K562 (cell line): ENCODE measurements around the gene ITPR3. TPM values are rescaled to one million over a fixed set of nuclear protein-coding genes. Genes with fewer than 3 reads are reported as not detected.

Experiments
- ATAC-seq: fragments of 200-7000 bp; cut with Tn5 transposase; 3 replicates; pipeline ENCODE4 v1.9.1; 2020; ENCODE audit warnings: moderate library complexity
- BruUV-seq: library from RNA; stranded (reverse); fragments of 400-500 nt; replicated peaks from 2 replicates; lab custom pipeline; 2021; lab: Mats Ljungman, UMichigan
- CTCF ChIA-PET: fragments of 300-600 bp; formaldehyde crosslinking; extraction: SDS; loops from one replicate; lab custom pipeline; 2021; ENCODE audit warnings: low intra/inter-chr PET ratio; lab: Yijun Ruan, JAX
- POLR2A ChIA-PET: fragments of 300-600, 350-650 bp; sonication (Branson Sonifier 250); formaldehyde crosslinking; extraction: SDS; loops from one replicate; lab custom pipeline; 2021; ENCODE audit warnings: antibody characterized with exemption, inconsistent platforms; lab: Yijun Ruan, JAX
- DNase-seq, 4 experiments: peaks; one replicate each; pipeline versions ENCODE4 v3.0.0 to v3.0.0-alpha.2; 2011 to 2018; ENCODE audit warnings: low spot score in 3 of 4, mixed read lengths in 3 of 4; ENCODE audit errors: extremely low read depth in 1 of 4
- FAIRE-seq: peaks from 2 replicates; lab custom pipeline; 2011; peaks lifted over from hg19 to GRCh38; lab: Jason Lieb, UNC
- H2AFZ ChIP-seq: 2 replicates; pipeline ENCODE4 v1.6.0; 2011; ENCODE audit warnings: low read depth, low read length, control low read depth, inconsistent platforms
- H3K27ac ChIP-seq: fragments of 200-600 bp; 3 replicates; pipeline ENCODE4 v1.8.0; 2011; ENCODE audit warnings: low read depth, mild to moderate bottlenecking, control low read depth, inconsistent platforms, low read length, moderate library complexity, mixed read lengths; ENCODE audit errors: extremely low read depth
- H3K27me3 ChIP-seq, 2 experiments: fragments of 300-600 bp in 1 of 2; 2 replicates in 1 of 2; 3 replicates in 1 of 2; pipeline versions ENCODE4 v1.6.0 to v1.8.0; 2011; ENCODE audit warnings: inconsistent platforms in 2 of 2, low read length in 2 of 2, mild to moderate bottlenecking in 1 of 2, mixed read lengths in 1 of 2, moderate library complexity in 1 of 2; ENCODE audit not compliant: control insufficient read depth in 2 of 2, insufficient read depth in 2 of 2
- H3K36me3 ChIP-seq: fragments of 300-600 bp; 3 replicates; pipeline ENCODE4 v1.8.0; 2011; ENCODE audit warnings: mild to moderate bottlenecking, low read length, inconsistent platforms; ENCODE audit not compliant: control insufficient read depth, insufficient read depth
- H3K4me1 ChIP-seq, 2 experiments: fragments of 200-600 bp in 1 of 2; replicated peaks in 1 of 2; 2 replicates in 1 of 2; 3 replicates in 1 of 2; pipeline versions ENCODE4 v1.5.1 to v1.8.0; 2011; ENCODE audit warnings: inconsistent platforms in 2 of 2, low read length in 2 of 2, mild to moderate bottlenecking in 1 of 2, mixed read lengths in 1 of 2, moderate library complexity in 1 of 2; ENCODE audit not compliant: control insufficient read depth in 2 of 2, insufficient read depth in 2 of 2
- H3K4me2 ChIP-seq: 2 replicates; pipeline ENCODE4 v1.6.1; 2011; ENCODE audit warnings: low read length, control low read depth, inconsistent platforms, mixed read lengths; ENCODE audit not compliant: insufficient read depth
- H3K4me3 ChIP-seq: fragments of 200-600 bp; sonication (generic), shearing (Covaris generic); 2 replicates; pipeline ENCODE4 v1.5.1; 2016; ENCODE audit warnings: control low read depth, inconsistent platforms
- H3K79me2 ChIP-seq: fragments of 200-600 bp; 3 replicates; pipeline ENCODE4 v1.8.0; 2011; ENCODE audit warnings: low read length, inconsistent platforms; ENCODE audit not compliant: control insufficient read depth, insufficient read depth
- H3K9ac ChIP-seq, 2 experiments: 2 replicates each; pipeline versions ENCODE4 v1.6.0 to v1.6.1; 2011; ENCODE audit warnings: low read depth in 2 of 2, low read length in 2 of 2, control low read depth in 1 of 2, inconsistent platforms in 1 of 2, mild to moderate bottlenecking in 1 of 2, mixed read lengths in 1 of 2; ENCODE audit not compliant: insufficient read depth in 1 of 2
- H3K9me1 ChIP-seq: one replicate; pipeline ENCODE4 v1.6.0; 2011; ENCODE audit warnings: inconsistent platforms, mild to moderate bottlenecking, low read length, moderate library complexity; ENCODE audit not compliant: control insufficient read depth, insufficient read depth
- H3K9me3 ChIP-seq: replicated peaks from 2 replicates; pipeline ENCODE4 v1.5.1; 2011; ENCODE audit warnings: low read depth, low read length, inconsistent platforms; ENCODE audit not compliant: control insufficient read depth, insufficient read depth
- H4K20me1 ChIP-seq: replicated peaks from 2 replicates; pipeline ENCODE4 v1.6.1; 2011; ENCODE audit warnings: low read length, inconsistent platforms, mixed read lengths; ENCODE audit not compliant: control insufficient read depth, insufficient read depth
- E2F5 ChIP-seq: sonication (generic); formaldehyde crosslinking; IDR thresholded peaks from 2 replicates; pipeline ENCODE4 v1.8.0; 2022; ENCODE audit warnings: mild to moderate bottlenecking, missing genetic modification reagents
- ETV6 ChIP-seq, 3 experiments: fragments of 150-350 bp in 1 of 3; sonication (generic) in 1 of 3; formaldehyde crosslinking in 1 of 3; IDR thresholded peaks; 2 replicates each; pipeline versions ENCODE4 v1.6.1 to v1.8.0; 2014 to 2022; ENCODE audit warnings: borderline replicate concordance in 2 of 3, low read depth in 2 of 3, antibody characterized with exemption in 1 of 3, low read length in 1 of 3, mild to moderate bottlenecking in 1 of 3, missing genetic modification reagents in 1 of 3
- EZH2 ChIP-seq: IDR thresholded peaks from 2 replicates; pipeline ENCODE4 v1.6.1; 2012; ENCODE audit warnings: low read depth, mild to moderate bottlenecking, inconsistent platforms, low read length, borderline replicate concordance
- NR0B1 ChIP-seq: fragments of 450-650 bp; IDR thresholded peaks from one replicate; pipeline ENCODE4 v1.6.1; 2018; ENCODE audit warnings: mild to moderate bottlenecking, moderate library complexity; ENCODE audit not compliant: partially characterized antibody
- PTTG1 ChIP-seq: fragments of 450-650 bp; IDR thresholded peaks from 2 replicates; pipeline ENCODE4 v1.6.1; 2016; ENCODE audit warnings: low read depth, mild to moderate bottlenecking, missing genetic modification characterization, missing compliant biosample characterization
- RBM25 ChIP-seq: fragments of 200-400 bp; formaldehyde crosslinking; IDR thresholded peaks from 2 replicates; pipeline ENCODE4 v1.6.1; 2018; ENCODE audit warnings: low read length, low read depth, moderate library complexity; ENCODE audit not compliant: severe bottlenecking
- SP2 ChIP-seq: IDR thresholded peaks from 2 replicates; pipeline ENCODE4 v1.6.1; 2011; ENCODE audit warnings: mild to moderate bottlenecking, low read depth, low read length, moderate library complexity; ENCODE audit not compliant: poor library complexity, severe bottlenecking; ENCODE audit errors: extremely low read depth
- ZNF146 ChIP-seq: IDR thresholded peaks from one replicate; pipeline ENCODE4 v1.6.1; 2018; ENCODE audit warnings: missing compliant biosample characterization; ENCODE audit not compliant: unreplicated experiment
- ZZZ3 ChIP-seq: fragments of 450-650 bp; IDR thresholded peaks from 2 replicates; pipeline ENCODE4 v1.6.1; 2016; ENCODE audit warnings: antibody characterized with exemption, mild to moderate bottlenecking, moderate library complexity
- WGBS: fragments of 100-300 bp; shearing (Covaris generic); methylation state at CpG from one replicate; pipeline ENCODE4 v1.1.6; 2016; ENCODE audit warnings: low coverage, mixed read lengths; ENCODE audit not compliant: insufficient coverage; ENCODE audit errors: missing lambda C conversion rate; 5-methylcytosine and 5-hydroxymethylcytosine counted together
- in situ Hi-C: fragments of 300-500 bp; cut with MboI; formaldehyde crosslinking; loops from 4 replicates; pipeline ENCODE4 v1.15.0; 2018; ENCODE audit warnings: inconsistent platforms, mixed read lengths
- intact Hi-C: fragments of 100-400 bp; cut with micrococcal nuclease; formaldehyde crosslinking; loops from 2 replicates; pipeline ENCODE4 v1.14.2; 2022
- polyA plus RNA-seq, 8 experiments: library from polyadenylated mRNA; depleted of rRNA in 4 of 8; stranded (reverse) in 5 of 8; unstranded in 3 of 8; fragments of >200 nt; fragmentation: Nextera tagmentation in 2 of 8; fragmentation: Illumina TruSeq in 1 of 8; extraction: Ambion mirVana in 2 of 8; extraction: Trizol in 1 of 8; gene quantifications; 2 replicates each; pipeline versions ENCODE4 v1.2.1 to v1.2.3, GENCODE V29; 2011 to 2014; ENCODE audit warnings: inconsistent platforms in 1 of 8, missing spikeins in 1 of 8
- total RNA-seq, 7 experiments: library from RNA; depleted of rRNA in 6 of 7; stranded (reverse); fragments of >200 nt in 6 of 7; fragmentation: Illumina TruSeq in 2 of 7; extraction: Trizol in 2 of 7; gene quantifications; 2 replicates each; pipeline versions ENCODE4 v1.2.1 to v1.2.3, GENCODE V29; 2011 to 2021; ENCODE audit warnings: low replicate concordance in 1 of 7

Gene ITPR3
- total and polyA plus RNA-seq, 9 of the 15 experiments (the other 6 are each of a cell fraction or from before 2014, with no cell fraction given) = 0.39 to 35.7 (median 13.2) TPM

- no peaks in the 10 kb centered on the region for H3K9me1 ChIP-seq
- peaks cover 12 to 19% of the 10 kb centered on the region in 2 experiments for H3K4me1 ChIP-seq
- H3K9ac ChIP-seq = no peak overlapping the region
- DNase-seq (no peak), FAIRE-seq (no peak), ATAC-seq (no peak)
- no TSS peak for BruUV-seq
- CTCF ChIA-PET = interaction anchor here (2.3 kb wide), 1 partner anchor 49 kb away, joined by 14 read pairs; no protein-coding TSS in a partner anchor
- H3K9me3 ChIP-seq = no peaks in the 10 kb centered on the region
- H2AFZ ChIP-seq = no peak overlapping the region
- H3K4me3 ChIP-seq = no peak overlapping the region
- H3K36me3 ChIP-seq = peaks cover 29% of the 10 kb centered on the region
- WGBS = 59% methylated on average over 3 of the region's 3 CpGs
- H4K20me1 ChIP-seq = no peaks in the 10 kb centered on the region
- TF ChIP-seq RBM25 (peak; percentile 24), ETV6 (IDR thresholded peaks at IDR 0.05; ENCODE audit: borderline replicate concordance in 1 of 2, low read depth in 2 of 2, low read length in 1 of 2) (no peak), ETV6 (CRISPR knock-in tag; IDR thresholded peaks at IDR 0.05; ENCODE audit: borderline replicate concordance) (no peak), PTTG1 (tag) (no peak), E2F5 (CRISPR knock-in tag) (no peak), ZNF146 (CRISPR knock-in tag) (peak; percentile 57), EZH2 (no peak), NR0B1 (no peak), ZZZ3 (no peak), SP2 (no peak)
- TF ChIP-seq, all 486 proteins: peak for 2
- intact Hi-C loops (no loop called here), in situ Hi-C loops (no loop called here)
- H3K27ac ChIP-seq = no peak overlapping the region
- peaks cover 25% of the 10 kb centered on the region for H3K79me2 ChIP-seq
- POLR2A ChIA-PET = interaction anchor here (1.3 kb wide), 1 partner anchor 13 kb away, joined by 4 read pairs; no protein-coding TSS in a partner anchor
- no peak overlapping the region for H3K4me2 ChIP-seq
- peaks cover 7 to 15% of the 10 kb centered on the region in 2 experiments; a peak in 4 of 5 replicates for H3K27me3 ChIP-seq
These were observed 91.8 kb downstream of the ITPR3 start for GRCh38 chr6:33712914-33713313.
